ENCODE data around the gene KRTAP3-1. TPM values are rescaled to one million over a fixed set of nuclear protein-coding genes. Genes with fewer than 3 reads are reported as not detected.

KRTAP3-1 gene
- total and polyA plus RNA-seq, 2 experiments from 2014 or later = not detected

DNA sequence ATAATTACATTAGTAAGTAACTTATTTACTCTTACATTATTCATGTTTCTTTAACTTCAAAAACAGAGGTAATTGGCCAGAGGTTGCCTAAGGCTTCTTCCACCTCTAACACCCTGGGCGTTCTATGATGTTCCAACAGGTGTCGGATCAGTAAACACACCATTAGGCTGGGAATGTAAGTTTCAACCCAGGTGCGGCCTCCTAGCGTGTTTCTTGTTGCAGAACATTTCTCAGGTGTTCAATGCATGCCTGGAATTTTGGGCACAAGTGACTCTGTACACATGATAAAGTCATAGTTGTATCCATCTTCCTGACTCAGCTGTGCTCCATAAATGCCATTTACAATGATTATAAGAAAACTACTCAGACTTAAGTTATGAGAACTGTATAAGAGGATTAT, 45.1 kb upstream of the KRTAP3-1 start (continued):
- TF ChIP-seq, protein P1, sequence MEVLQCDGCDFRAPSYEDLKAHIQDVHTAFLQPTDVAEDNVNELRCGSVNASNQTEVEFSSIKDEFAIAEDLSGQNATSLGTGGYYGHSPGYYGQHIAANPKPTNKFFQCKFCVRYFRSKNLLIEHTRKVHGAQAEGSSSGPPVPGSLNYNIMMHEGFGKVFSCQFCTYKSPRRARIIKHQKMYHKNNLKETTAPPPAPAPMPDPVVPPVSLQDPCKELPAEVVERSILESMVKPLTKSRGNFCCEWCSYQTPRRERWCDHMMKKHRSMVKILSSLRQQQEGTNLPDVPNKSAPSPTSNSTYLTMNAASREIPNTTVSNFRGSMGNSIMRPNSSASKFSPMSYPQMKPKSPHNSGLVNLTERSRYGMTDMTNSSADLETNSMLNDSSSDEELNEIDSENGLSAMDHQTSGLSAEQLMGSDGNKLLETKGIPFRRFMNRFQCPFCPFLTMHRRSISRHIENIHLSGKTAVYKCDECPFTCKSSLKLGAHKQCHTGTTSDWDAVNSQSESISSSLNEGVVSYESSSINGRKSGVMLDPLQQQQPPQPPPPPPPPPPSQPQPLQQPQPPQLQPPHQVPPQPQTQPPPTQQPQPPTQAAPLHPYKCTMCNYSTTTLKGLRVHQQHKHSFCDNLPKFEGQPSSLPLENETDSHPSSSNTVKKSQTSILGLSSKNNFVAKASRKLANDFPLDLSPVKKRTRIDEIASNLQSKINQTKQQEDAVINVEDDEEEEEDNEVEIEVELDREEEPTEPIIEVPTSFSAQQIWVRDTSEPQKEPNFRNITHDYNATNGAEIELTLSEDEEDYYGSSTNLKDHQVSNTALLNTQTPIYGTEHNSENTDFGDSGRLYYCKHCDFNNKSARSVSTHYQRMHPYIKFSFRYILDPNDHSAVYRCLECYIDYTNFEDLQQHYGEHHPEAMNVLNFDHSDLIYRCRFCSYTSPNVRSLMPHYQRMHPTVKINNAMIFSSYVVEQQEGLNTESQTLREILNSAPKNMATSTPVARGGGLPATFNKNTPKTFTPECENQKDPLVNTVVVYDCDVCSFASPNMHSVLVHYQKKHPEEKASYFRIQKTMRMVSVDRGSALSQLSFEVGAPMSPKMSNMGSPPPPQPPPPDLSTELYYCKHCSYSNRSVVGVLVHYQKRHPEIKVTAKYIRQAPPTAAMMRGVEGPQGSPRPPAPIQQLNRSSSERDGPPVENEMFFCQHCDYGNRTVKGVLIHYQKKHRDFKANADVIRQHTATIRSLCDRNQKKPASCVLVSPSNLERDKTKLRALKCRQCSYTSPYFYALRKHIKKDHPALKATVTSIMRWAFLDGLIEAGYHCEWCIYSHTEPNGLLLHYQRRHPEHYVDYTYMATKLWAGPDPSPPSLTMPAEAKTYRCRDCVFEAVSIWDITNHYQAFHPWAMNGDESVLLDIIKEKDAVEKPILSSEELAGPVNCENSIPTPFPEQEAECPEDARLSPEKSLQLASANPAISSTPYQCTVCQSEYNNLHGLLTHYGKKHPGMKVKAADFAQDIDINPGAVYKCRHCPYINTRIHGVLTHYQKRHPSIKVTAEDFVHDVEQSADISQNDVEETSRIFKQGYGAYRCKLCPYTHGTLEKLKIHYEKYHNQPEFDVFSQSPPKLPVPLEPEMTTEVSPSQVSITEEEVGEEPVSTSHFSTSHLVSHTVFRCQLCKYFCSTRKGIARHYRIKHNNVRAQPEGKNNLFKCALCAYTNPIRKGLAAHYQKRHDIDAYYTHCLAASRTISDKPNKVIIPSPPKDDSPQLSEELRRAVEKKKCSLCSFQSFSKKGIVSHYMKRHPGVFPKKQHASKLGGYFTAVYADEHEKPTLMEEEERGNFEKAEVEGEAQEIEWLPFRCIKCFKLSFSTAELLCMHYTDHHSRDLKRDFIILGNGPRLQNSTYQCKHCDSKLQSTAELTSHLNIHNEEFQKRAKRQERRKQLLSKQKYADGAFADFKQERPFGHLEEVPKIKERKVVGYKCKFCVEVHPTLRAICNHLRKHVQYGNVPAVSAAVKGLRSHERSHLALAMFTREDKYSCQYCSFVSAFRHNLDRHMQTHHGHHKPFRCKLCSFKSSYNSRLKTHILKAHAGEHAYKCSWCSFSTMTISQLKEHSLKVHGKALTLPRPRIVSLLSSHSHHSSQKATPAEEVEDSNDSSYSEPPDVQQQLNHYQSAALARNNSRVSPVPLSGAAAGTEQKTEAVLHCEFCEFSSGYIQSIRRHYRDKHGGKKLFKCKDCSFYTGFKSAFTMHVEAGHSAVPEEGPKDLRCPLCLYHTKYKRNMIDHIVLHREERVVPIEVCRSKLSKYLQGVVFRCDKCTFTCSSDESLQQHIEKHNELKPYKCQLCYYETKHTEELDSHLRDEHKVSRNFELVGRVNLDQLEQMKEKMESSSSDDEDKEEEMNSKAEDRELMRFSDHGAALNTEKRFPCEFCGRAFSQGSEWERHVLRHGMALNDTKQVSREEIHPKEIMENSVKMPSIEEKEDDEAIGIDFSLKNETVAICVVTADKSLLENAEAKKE (CRISPR knock-in tag; IDR thresholded peaks at IDR 0.05) = no peak
- TF ChIP-seq, protein P2, sequence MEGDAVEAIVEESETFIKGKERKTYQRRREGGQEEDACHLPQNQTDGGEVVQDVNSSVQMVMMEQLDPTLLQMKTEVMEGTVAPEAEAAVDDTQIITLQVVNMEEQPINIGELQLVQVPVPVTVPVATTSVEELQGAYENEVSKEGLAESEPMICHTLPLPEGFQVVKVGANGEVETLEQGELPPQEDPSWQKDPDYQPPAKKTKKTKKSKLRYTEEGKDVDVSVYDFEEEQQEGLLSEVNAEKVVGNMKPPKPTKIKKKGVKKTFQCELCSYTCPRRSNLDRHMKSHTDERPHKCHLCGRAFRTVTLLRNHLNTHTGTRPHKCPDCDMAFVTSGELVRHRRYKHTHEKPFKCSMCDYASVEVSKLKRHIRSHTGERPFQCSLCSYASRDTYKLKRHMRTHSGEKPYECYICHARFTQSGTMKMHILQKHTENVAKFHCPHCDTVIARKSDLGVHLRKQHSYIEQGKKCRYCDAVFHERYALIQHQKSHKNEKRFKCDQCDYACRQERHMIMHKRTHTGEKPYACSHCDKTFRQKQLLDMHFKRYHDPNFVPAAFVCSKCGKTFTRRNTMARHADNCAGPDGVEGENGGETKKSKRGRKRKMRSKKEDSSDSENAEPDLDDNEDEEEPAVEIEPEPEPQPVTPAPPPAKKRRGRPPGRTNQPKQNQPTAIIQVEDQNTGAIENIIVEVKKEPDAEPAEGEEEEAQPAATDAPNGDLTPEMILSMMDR (conservative IDR thresholded peaks at IDR 0.05; ENCODE audit: low read depth in 2 of 2) = no peak
- TF ChIP-seq ZNF114 (CRISPR knock-in tag; IDR thresholded peaks at IDR 0.05) (no peak), ZNF331 (CRISPR knock-in tag; IDR thresholded peaks at IDR 0.05; ENCODE audit: low read depth) (no peak), NANOG (IDR thresholded peaks at IDR 0.05; ENCODE audit: borderline replicate concordance) (no peak)

DNA sequence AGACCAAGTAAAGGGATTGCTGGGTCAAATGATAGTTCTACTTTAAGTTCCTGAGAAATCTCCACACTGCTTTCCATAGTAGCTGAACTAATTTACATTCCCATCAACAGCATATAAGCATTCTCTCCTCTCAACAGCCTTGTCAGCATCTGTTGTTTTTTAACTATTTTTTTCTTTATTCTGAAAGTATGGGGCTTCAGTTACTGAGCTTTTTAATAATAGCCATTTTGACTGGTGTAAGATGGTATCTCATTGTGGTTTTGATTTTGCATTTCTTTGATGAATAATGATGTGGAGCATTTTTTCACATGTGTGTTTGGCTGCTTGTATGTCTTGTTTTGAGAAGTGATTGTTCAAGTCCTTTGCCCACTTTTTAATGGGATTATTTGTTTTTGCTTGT, 43.6 kb upstream of the KRTAP3-1 start:
- Histone ChIP-seq H3K27me3 (ENCODE audit: insufficient read depth) (no peaks in the 10 kb centered on the region), H3K4me3 (no peak overlapping the region), H3K27ac (ENCODE audit: low read depth) (no peak overlapping the region), H2AFZ (no peak overlapping the region), H3K9me2 (ENCODE audit: insufficient read depth) (no peaks in the 10 kb centered on the region), H3K4me1 (ENCODE audit: insufficient read depth) (peaks cover 8% of the 10 kb centered on the region), H3F3A (replicated peaks; ENCODE audit: low read depth) (no peaks in the 10 kb centered on the region), H4K20me1 (replicated peaks; ENCODE audit: insufficient read depth) (no peaks in the 10 kb centered on the region), H3K36me3 (ENCODE audit: insufficient read depth) (no peaks in the 10 kb centered on the region), H3K79me2 (replicated peaks; ENCODE audit: insufficient read depth) (no peaks in the 10 kb centered on the region), H3K4me2 (no peak overlapping the region)
- Mint-ChIP-seq H3K4me3 (no peak overlapping the region), H3K36me3 (ENCODE audit: low read depth) (0 out of 3 replicates have a peak, but pooled peaks cover 3% of the 10 kb centered on the region), H3K27ac (no peak overlapping the region), H3K9me3 (peaks cover 6% of the 10 kb centered on the region; the same call in 1 of the 3 replicates), H3K27me3 (ENCODE audit: insufficient read depth, low read depth, poor library complexity) (no peaks in the 10 kb centered on the region), H3K4me1 (peaks cover 16% of the 10 kb centered on the region)
- ATAC-seq (no peak), DNase-seq (ENCODE audit: low spot score) (no peak)
- TF ChIP-seq STAT1 (IDR thresholded peaks at IDR 0.05; ENCODE audit: unreplicated experiment) = no peak
- TF ChIP-seq EZH2 (IDR thresholded peaks at IDR 0.05; ENCODE audit: low read depth, unreplicated experiment) = no peak
- TF ChIP-seq, protein P2 (conservative IDR thresholded peaks at IDR 0.05; ENCODE audit: low read depth in 2 of 2) = no peak
- TF ChIP-seq CREB1 (CRISPR knock-in tag; IDR thresholded peaks at IDR 0.05; ENCODE audit: low read depth) = no peak
- no peak for TF ChIP-seq JUNB (IDR thresholded peaks at IDR 0.05; ENCODE audit: unreplicated experiment)
- no peak for TF ChIP-seq NANOG (IDR thresholded peaks at IDR 0.05; ENCODE audit: borderline replicate concordance)
- no peak for TF ChIP-seq EZH2phosphoT487 (IDR thresholded peaks at IDR 0.05; ENCODE audit: unreplicated experiment)
- no peak for TF ChIP-seq ZNF114 (CRISPR knock-in tag; IDR thresholded peaks at IDR 0.05)
- TF ChIP-seq, protein P3, sequence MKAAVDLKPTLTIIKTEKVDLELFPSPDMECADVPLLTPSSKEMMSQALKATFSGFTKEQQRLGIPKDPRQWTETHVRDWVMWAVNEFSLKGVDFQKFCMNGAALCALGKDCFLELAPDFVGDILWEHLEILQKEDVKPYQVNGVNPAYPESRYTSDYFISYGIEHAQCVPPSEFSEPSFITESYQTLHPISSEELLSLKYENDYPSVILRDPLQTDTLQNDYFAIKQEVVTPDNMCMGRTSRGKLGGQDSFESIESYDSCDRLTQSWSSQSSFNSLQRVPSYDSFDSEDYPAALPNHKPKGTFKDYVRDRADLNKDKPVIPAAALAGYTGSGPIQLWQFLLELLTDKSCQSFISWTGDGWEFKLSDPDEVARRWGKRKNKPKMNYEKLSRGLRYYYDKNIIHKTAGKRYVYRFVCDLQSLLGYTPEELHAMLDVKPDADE (IDR thresholded peaks at IDR 0.05) = no peak
